IMR-90 (cell line): ENCODE results near the gene SLC35F3. TPM values are rescaled to one million over a fixed set of nuclear protein-coding genes. Genes with fewer than 3 reads are reported as not detected.

ENCODE experiments used
- ATAC-seq: fragments of 200-7000 bp; cut with Tn5 transposase; 2 replicates; pipeline ENCODE4 v1.9.1; 2020; ENCODE audit warnings: low read depth, mild to moderate bottlenecking, moderate library complexity
- BruUV-seq: library from RNA; stranded (reverse); fragments of 400-500 nt; replicated peaks from 2 replicates; lab custom pipeline; 2021; lab: Mats Ljungman, UMichigan
- CTCF ChIA-PET: fragments of 300-600 bp; formaldehyde crosslinking; extraction: SDS; loops from one replicate; lab custom pipeline; 2021; ENCODE audit warnings: antibody characterized with exemption; lab: Yijun Ruan, JAX
- POLR2A ChIA-PET: fragments of 300-600 bp; sonication (Branson Sonifier 250); formaldehyde crosslinking; loops from one replicate; lab custom pipeline; 2022; ENCODE audit warnings: antibody characterized with exemption; ENCODE audit not compliant: unreplicated experiment; lab: Charles Lee
- DNase-seq: peaks from one replicate; pipeline ENCODE4 v3.0.0; 2013
- H2AFZ ChIP-seq: replicated peaks from 2 replicates; pipeline ENCODE3; 2013; ENCODE audit warnings: low read length, mild to moderate bottlenecking; ENCODE audit not compliant: poor library complexity
- H2AK5ac ChIP-seq: 2 replicates; pipeline ENCODE4 v1.6.1; 2013; ENCODE audit warnings: low read depth, low read length, inconsistent platforms
- H2AK9ac ChIP-seq: replicated peaks from 2 replicates; pipeline ENCODE3; 2013; ENCODE audit warnings: mild to moderate bottlenecking, low read depth, low read length, moderate library complexity; ENCODE audit not compliant: poor library complexity
- H2BK120ac ChIP-seq: 2 replicates; pipeline ENCODE4 v1.6.1; 2013; ENCODE audit warnings: low read depth, low read length, inconsistent platforms
- H2BK15ac ChIP-seq: 3 replicates; pipeline ENCODE4 v1.6.1; 2013; ENCODE audit warnings: low read depth, low read length, inconsistent platforms
- H2BK20ac ChIP-seq: 2 replicates; pipeline ENCODE4 v1.6.1; 2013; ENCODE audit warnings: low read depth, mild to moderate bottlenecking, inconsistent platforms, low read length, moderate library complexity
- H2BK5ac ChIP-seq: 2 replicates; pipeline ENCODE4 v1.6.1; 2013; ENCODE audit warnings: mild to moderate bottlenecking, low read depth, low read length, inconsistent platforms; ENCODE audit not compliant: poor library complexity, severe bottlenecking
- H3K14ac ChIP-seq: replicated peaks from 2 replicates; pipeline ENCODE4 v1.6.1; 2013; ENCODE audit warnings: low read depth, low read length, inconsistent platforms
- H3K18ac ChIP-seq: 2 replicates; pipeline ENCODE4 v1.6.1; 2013; ENCODE audit warnings: low read depth, low read length, control low read depth
- H3K23ac ChIP-seq: 2 replicates; pipeline ENCODE4 v1.6.1; 2013; ENCODE audit warnings: low read depth, low read length, inconsistent platforms
- H3K27ac ChIP-seq: 2 replicates; pipeline ENCODE4 v1.5.1; 2013; ENCODE audit warnings: mild to moderate bottlenecking, control low read depth, low read length; ENCODE audit not compliant: insufficient read depth
- H3K27me3 ChIP-seq: 2 replicates; pipeline ENCODE4 v1.6.1; 2013; ENCODE audit warnings: low read length; ENCODE audit not compliant: control insufficient read depth, insufficient read depth
- H3K36me3 ChIP-seq: 2 replicates; pipeline ENCODE4 v1.6.1; 2013; ENCODE audit warnings: low read length, mixed read lengths; ENCODE audit not compliant: control insufficient read depth, insufficient read depth
- H3K4ac ChIP-seq: 2 replicates; pipeline ENCODE4 v1.6.1; 2013; ENCODE audit warnings: low read depth, low read length, inconsistent platforms
- H3K4me1 ChIP-seq: 2 replicates; pipeline ENCODE4 v1.6.1; 2013; ENCODE audit warnings: low read length, mixed read lengths; ENCODE audit not compliant: control insufficient read depth, insufficient read depth
- H3K4me2 ChIP-seq: 2 replicates; pipeline ENCODE4 v1.6.1; 2013; ENCODE audit warnings: low read depth, mild to moderate bottlenecking, control low read depth, low read length, moderate library complexity
- H3K4me3 ChIP-seq: 2 replicates; pipeline ENCODE4 v1.5.1; 2013; ENCODE audit warnings: low read depth, mild to moderate bottlenecking, control low read depth, low read length, moderate library complexity; ENCODE audit not compliant: insufficient read depth
- H3K56ac ChIP-seq: 2 replicates; pipeline ENCODE4 v1.6.1; 2013; ENCODE audit warnings: low read length, inconsistent platforms; ENCODE audit not compliant: insufficient read depth; ENCODE audit errors: extremely low read depth
- H3K79me1 ChIP-seq, 2 experiments: 2 replicates each; pipeline ENCODE4 v1.6.1; 2013; ENCODE audit warnings: low read length in 2 of 2, inconsistent platforms in 1 of 2, low read depth in 1 of 2
- H3K9ac ChIP-seq: 2 replicates; pipeline ENCODE4 v1.6.1; 2013; ENCODE audit warnings: low read depth, low read length, control low read depth
- H3K9me1 ChIP-seq: 2 replicates; pipeline ENCODE4 v1.6.1; 2013; ENCODE audit warnings: low read length, inconsistent platforms; ENCODE audit not compliant: insufficient read depth
- H3K9me3 ChIP-seq: 2 replicates; pipeline ENCODE4 v1.6.1; 2013; ENCODE audit warnings: low read length; ENCODE audit not compliant: control insufficient read depth, insufficient read depth
- H4K20me1 ChIP-seq: 2 replicates; pipeline ENCODE4 v1.6.1; 2013; ENCODE audit warnings: low read length, inconsistent platforms; ENCODE audit not compliant: insufficient read depth
- H4K5ac ChIP-seq: 2 replicates; pipeline ENCODE4 v1.6.1; 2013; ENCODE audit warnings: mild to moderate bottlenecking, low read depth, low read length, control low read depth
- H4K8ac ChIP-seq, 2 experiments: 2 replicates each; pipeline ENCODE4 v1.6.1; 2013; ENCODE audit warnings: low read depth in 2 of 2, low read length in 2 of 2, control low read depth in 1 of 2, inconsistent platforms in 1 of 2
- H4K91ac ChIP-seq: 2 replicates; pipeline ENCODE4 v1.6.1; 2013; ENCODE audit warnings: low read depth, low read length, inconsistent platforms; ENCODE audit not compliant: insufficient read depth
- BHLHE40 ChIP-seq: fragments of 150-350 bp; IDR thresholded peaks from 2 replicates; pipeline ENCODE4 v1.6.1; 2016; ENCODE audit warnings: mild to moderate bottlenecking, low read depth, low read length
- CEBPB ChIP-seq: IDR thresholded peaks from 2 replicates; pipeline ENCODE4 v1.6.1; 2012; ENCODE audit warnings: low read depth, low read length, improper control_type of control experiment
- CHD1 ChIP-seq: IDR thresholded peaks from 2 replicates; pipeline ENCODE4 v1.6.1; 2012; ENCODE audit warnings: low read depth, low read length, improper control_type of control experiment
- FOS ChIP-seq: fragments of 150-350 bp; IDR thresholded peaks from 2 replicates; pipeline ENCODE4 v1.6.1; 2016; ENCODE audit warnings: low read depth, low read length
- MAFK ChIP-seq: IDR thresholded peaks from 2 replicates; pipeline ENCODE4 v1.6.1; 2012; ENCODE audit warnings: low read depth, low read length, improper control_type of control experiment
- MXI1 ChIP-seq: IDR thresholded peaks from 2 replicates; pipeline ENCODE4 v1.6.1; 2012; ENCODE audit warnings: low read depth, mild to moderate bottlenecking, low read length, moderate library complexity, borderline replicate concordance
- NFE2L2 ChIP-seq: fragments of 150-350 bp; IDR thresholded peaks from 2 replicates; pipeline ENCODE4 v1.6.1; 2016; ENCODE audit warnings: low read depth, mild to moderate bottlenecking, low read length
- RFX5 ChIP-seq: IDR thresholded peaks from 2 replicates; pipeline ENCODE4 v1.8.0; 2012; ENCODE audit warnings: low read depth, mild to moderate bottlenecking, low read length, moderate library complexity
- SMC3 ChIP-seq: fragments of 150-350 bp; IDR thresholded peaks from 2 replicates; pipeline ENCODE4 v1.6.1; 2016; ENCODE audit warnings: low read depth, mild to moderate bottlenecking, antibody characterized with exemption, low read length, moderate library complexity
- WGBS, 2 experiments: methylation state at CpG; one replicate each; pipeline versions ENCODE4 v1.1.5 to v1.1.7; 2013; ENCODE audit warnings: missing lambda C conversion rate in 2 of 2; ENCODE audit not compliant: insufficient read length in 1 of 2; ENCODE audit errors: extremely low coverage in 2 of 2; 5-methylcytosine and 5-hydroxymethylcytosine counted together
- dilution Hi-C: fragments of 300-500 bp; cut with HindIII; formaldehyde crosslinking; loops from one replicate; pipeline ENCODE4 v1.14.3; 2018; ENCODE audit warnings: low sequenced_read_pairs; ENCODE audit not compliant: unreplicated experiment
- in situ Hi-C: fragments of 300-500 bp; cut with MboI; formaldehyde crosslinking; loops from 3 replicates; pipeline ENCODE4 v1.14.3; 2019; ENCODE audit warnings: low sequenced_read_pairs, inconsistent platforms, mixed read lengths
- intact Hi-C: fragments of 100-400 bp; cut with micrococcal nuclease; formaldehyde crosslinking; loops from 2 replicates; pipeline ENCODE4 v1.10.0; 2022
- polyA plus RNA-seq, 3 experiments: library from polyadenylated mRNA; depleted of rRNA; stranded (reverse); fragments of >200 nt; gene quantifications; 2 replicates each; pipeline ENCODE4 v1.2.3, GENCODE V29; 2012; ENCODE audit warnings: low replicate concordance in 1 of 3
- total RNA-seq: library from RNA; depleted of rRNA; stranded (reverse); fragments of >200 nt; gene quantifications from 2 replicates; pipeline ENCODE4 v1.2.3, GENCODE V29; 2012
- TF ChIP-seq, protein P1 (sequence below): conservative IDR thresholded peaks from 2 replicates; pipeline ENCODE4 v1.5.1; 2012; ENCODE audit warnings: mild to moderate bottlenecking, low read depth, low read length, improper control_type of control experiment

Gene SLC35F3
- total and polyA plus RNA-seq, 2 of the 4 experiments (the other 2 are of a cell fraction) = under 0.01 to 0.17 TPM

DNA sequence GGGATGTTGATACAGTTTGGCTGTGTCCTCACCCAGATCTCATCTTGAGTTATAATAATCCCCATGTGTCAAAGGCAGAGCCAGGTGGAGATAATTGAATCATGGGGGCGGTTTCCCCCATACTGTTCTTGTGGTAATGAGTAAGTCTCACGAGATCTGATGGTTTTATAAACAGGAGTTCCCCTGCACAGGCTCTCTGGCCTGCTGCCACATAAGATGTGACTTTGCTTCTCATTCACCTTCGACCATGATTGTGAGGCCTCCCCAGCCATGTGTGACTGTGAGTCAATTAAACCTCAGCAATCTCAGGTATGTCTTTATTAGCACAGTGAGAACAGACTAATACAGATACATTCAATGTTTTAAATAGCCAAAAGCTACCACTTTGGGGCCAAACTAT, 41.1 kb downstream of the SLC35F3 start:
- Histone ChIP-seq H4K20me1 (no peaks in the 10 kb centered on the region), H2AK5ac (no peak overlapping the region), H3K27ac (no peak overlapping the region), H2BK5ac (no peak overlapping the region), H3K23ac (no peak overlapping the region), H4K8ac (no peak overlapping the region), H3K4me2 (no peak overlapping the region), H2BK15ac (no peak overlapping the region), H4K91ac (no peak overlapping the region), H3K9ac (no peak overlapping the region), H3K36me3 (no peaks in the 10 kb centered on the region), H3K4me1 (no peaks in the 10 kb centered on the region), H3K27me3 (no peaks in the 10 kb centered on the region), H3K9me1 (no peaks in the 10 kb centered on the region), H4K5ac (no peak overlapping the region), H3K4me3 (no peak overlapping the region), H3K4ac (no peak overlapping the region), H3K9me3 (peaks cover 9% of the 10 kb centered on the region), H3K79me1 (no peaks in the 10 kb centered on the region), H3K56ac (no peak overlapping the region), H3K18ac (no peak overlapping the region), H2AK9ac (no peak overlapping the region), H2AFZ (no peak overlapping the region), H2BK20ac (no peak overlapping the region), H2BK120ac (no peak overlapping the region), H3K14ac (no peak overlapping the region)
- in situ Hi-C loops (no loop called here), dilution Hi-C loops (no loop called here), intact Hi-C loops (no loop called here)
- ChIA-PET POLR2A (no interaction called here), CTCF (no interaction called here)
- TF ChIP-seq RFX5 (no peak), MAFK (no peak), CEBPB (no peak), NFE2L2 (no peak), BHLHE40 (no peak), MXI1 (no peak), SMC3 (no peak), FOS (no peak), CHD1 (no peak)
- TF ChIP-seq, protein P1, sequence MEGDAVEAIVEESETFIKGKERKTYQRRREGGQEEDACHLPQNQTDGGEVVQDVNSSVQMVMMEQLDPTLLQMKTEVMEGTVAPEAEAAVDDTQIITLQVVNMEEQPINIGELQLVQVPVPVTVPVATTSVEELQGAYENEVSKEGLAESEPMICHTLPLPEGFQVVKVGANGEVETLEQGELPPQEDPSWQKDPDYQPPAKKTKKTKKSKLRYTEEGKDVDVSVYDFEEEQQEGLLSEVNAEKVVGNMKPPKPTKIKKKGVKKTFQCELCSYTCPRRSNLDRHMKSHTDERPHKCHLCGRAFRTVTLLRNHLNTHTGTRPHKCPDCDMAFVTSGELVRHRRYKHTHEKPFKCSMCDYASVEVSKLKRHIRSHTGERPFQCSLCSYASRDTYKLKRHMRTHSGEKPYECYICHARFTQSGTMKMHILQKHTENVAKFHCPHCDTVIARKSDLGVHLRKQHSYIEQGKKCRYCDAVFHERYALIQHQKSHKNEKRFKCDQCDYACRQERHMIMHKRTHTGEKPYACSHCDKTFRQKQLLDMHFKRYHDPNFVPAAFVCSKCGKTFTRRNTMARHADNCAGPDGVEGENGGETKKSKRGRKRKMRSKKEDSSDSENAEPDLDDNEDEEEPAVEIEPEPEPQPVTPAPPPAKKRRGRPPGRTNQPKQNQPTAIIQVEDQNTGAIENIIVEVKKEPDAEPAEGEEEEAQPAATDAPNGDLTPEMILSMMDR = no peak
- BruUV-seq = no TSS peak
- 0% methylated on average over 1 of the region's 3 CpGs; no CpG with 5 or more reads in 1 of the 2 experiments for WGBS, 2 experiments
- ATAC-seq (no peak), DNase-seq (no peak)
